Mesothelial cell of epicardium (in vitro differentiated cells): ENCODE measurements around the gene VRK3. TPM values are rescaled to one million over a fixed set of nuclear protein-coding genes. Genes with fewer than 3 reads are reported as not detected.
"Not testable (repeated sequence)": the region's sequence is repeated elsewhere in the genome, so short reads cannot be mapped to it uniquely, and the experiment has no call there.

Source experiments
- DNase-seq, 2 experiments: peaks; one replicate each; pipeline ENCODE4 v3.0.0; 2021; ENCODE audit warnings: low spot score in 2 of 2; ENCODE audit not compliant: unreplicated experiment in 2 of 2
- H3K27ac Mint-ChIP-seq: 2 replicates; pipeline ENCODE4 v1.8.0; 2021; ENCODE audit warnings: mixed read lengths
- H3K27me3 Mint-ChIP-seq: 2 replicates; pipeline ENCODE4 v1.8.0; 2021; ENCODE audit warnings: low read depth, mixed read lengths
- H3K36me3 Mint-ChIP-seq: 2 replicates; pipeline ENCODE4 v1.8.0; 2021; ENCODE audit warnings: mixed read lengths
- H3K4me1 Mint-ChIP-seq: 2 replicates; pipeline ENCODE4 v1.8.0; 2021; ENCODE audit warnings: mixed read lengths
- H3K4me3 Mint-ChIP-seq: 2 replicates; pipeline ENCODE4 v1.8.0; 2021; ENCODE audit warnings: mild to moderate bottlenecking, moderate library complexity, mixed read lengths
- H3K9me3 Mint-ChIP-seq: 2 replicates; pipeline ENCODE4 v1.8.0; 2021; ENCODE audit warnings: mixed read lengths
- total RNA-seq: library from RNA; stranded (reverse); gene quantifications from 3 replicates; pipeline ENCODE4 v1.2.1, GENCODE V29; 2021
- TF ChIP-seq, protein P1 (sequence below): fragments of 200-600 bp; sonication (generic); IDR thresholded peaks from one replicate; pipeline ENCODE4 v1.5.0; 2021; ENCODE audit warnings: antibody characterized with exemption; ENCODE audit not compliant: unreplicated experiment

Gene VRK3
- total RNA-seq, 1 donor from 2014 or later = 40.1 TPM

DNA sequence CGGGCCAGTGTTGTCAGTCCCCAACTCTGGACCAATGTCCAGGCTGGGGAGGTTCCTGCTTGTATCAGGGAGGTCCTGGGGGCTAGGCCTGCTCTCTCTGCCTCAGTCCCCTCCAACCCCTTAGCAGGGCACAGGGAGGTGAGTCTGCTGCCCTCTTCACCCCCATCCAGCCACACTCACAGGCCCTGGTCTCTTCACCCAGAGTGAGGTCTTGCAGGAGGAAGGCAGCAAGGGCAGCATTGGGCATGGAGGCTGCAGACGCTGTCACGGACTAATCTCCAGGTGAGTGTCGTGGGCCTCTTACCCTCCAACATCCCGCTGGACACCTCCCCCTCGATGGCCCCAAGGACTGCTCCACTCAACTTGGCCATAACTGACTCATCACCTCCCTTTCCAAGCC, 52.3 kb downstream of the VRK3 start:
- DNase-seq = no peak
- Mint-ChIP-seq H3K4me1 (no peaks in the 10 kb centered on the region), H3K9me3 (no peaks in the 10 kb centered on the region), H3K4me3 (no peak overlapping the region), H3K27me3 (peaks cover 8% of the 10 kb centered on the region), H3K27ac (no peak overlapping the region), H3K36me3 (peaks cover 6% of the 10 kb centered on the region)
- TF ChIP-seq, protein P1, sequence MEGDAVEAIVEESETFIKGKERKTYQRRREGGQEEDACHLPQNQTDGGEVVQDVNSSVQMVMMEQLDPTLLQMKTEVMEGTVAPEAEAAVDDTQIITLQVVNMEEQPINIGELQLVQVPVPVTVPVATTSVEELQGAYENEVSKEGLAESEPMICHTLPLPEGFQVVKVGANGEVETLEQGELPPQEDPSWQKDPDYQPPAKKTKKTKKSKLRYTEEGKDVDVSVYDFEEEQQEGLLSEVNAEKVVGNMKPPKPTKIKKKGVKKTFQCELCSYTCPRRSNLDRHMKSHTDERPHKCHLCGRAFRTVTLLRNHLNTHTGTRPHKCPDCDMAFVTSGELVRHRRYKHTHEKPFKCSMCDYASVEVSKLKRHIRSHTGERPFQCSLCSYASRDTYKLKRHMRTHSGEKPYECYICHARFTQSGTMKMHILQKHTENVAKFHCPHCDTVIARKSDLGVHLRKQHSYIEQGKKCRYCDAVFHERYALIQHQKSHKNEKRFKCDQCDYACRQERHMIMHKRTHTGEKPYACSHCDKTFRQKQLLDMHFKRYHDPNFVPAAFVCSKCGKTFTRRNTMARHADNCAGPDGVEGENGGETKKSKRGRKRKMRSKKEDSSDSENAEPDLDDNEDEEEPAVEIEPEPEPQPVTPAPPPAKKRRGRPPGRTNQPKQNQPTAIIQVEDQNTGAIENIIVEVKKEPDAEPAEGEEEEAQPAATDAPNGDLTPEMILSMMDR = no peak

DNA sequence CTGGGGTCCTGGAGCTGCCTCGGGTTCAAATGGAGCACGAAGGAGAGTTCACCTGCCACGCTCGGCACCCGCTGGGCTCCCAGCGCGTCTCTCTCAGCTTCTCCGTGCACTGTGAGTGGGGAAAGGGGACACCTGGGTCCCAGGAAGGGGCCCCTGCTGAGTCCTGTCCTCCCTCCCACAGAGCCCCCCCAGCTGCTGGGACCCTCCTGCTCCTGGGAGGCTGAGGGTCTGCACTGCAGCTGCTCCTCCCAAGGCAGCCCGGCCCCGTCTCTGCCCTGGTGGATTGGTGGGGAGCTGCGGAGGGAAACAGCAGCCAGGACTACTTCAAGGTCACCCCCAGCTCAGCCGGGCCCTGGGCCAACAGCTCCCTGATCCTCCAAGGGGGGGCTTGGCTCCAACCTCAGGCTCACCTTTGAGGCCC, 53.2 kb downstream of the VRK3 start:
- Mint-ChIP-seq H3K27me3 (peaks cover 9% of the 10 kb centered on the region), H3K4me3 (no peak overlapping the region), H3K9me3 (no peaks in the 10 kb centered on the region), H3K36me3 (peaks cover 6% of the 10 kb centered on the region), H3K27ac (no peak overlapping the region), H3K4me1 (no peaks in the 10 kb centered on the region)
- no peak for DNase-seq
- TF ChIP-seq, protein P1 = no peak

DNA sequence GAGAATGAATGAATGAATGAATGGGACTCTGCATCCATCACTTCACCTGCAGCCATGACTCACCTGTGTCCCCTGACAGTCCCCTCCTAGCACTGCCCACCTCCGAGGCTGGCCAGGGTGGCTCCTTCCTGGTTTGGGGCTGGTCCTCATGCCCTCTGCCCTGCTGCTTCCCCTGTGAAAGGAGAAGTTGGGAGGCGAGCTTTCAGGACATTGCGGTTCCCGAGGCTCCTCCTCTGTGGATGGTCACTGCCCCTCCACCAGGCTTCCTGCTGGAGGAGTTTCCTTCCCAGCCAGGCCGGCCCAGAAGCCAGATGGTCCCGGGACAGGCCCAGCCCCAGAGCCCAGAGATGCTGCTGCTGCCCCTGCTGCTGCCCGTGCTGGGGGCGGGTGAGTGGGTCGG, 55.8 kb downstream of the VRK3 start:
- DNase-seq, H3K4me3 Mint-ChIP-seq, H3K4me1 Mint-ChIP-seq, H3K27ac Mint-ChIP-seq, H3K9me3 Mint-ChIP-seq, H3K36me3 Mint-ChIP-seq: not testable (repeated sequence)
- peaks cover 13% of the 10 kb centered on the region for H3K27me3 Mint-ChIP-seq

DNA sequence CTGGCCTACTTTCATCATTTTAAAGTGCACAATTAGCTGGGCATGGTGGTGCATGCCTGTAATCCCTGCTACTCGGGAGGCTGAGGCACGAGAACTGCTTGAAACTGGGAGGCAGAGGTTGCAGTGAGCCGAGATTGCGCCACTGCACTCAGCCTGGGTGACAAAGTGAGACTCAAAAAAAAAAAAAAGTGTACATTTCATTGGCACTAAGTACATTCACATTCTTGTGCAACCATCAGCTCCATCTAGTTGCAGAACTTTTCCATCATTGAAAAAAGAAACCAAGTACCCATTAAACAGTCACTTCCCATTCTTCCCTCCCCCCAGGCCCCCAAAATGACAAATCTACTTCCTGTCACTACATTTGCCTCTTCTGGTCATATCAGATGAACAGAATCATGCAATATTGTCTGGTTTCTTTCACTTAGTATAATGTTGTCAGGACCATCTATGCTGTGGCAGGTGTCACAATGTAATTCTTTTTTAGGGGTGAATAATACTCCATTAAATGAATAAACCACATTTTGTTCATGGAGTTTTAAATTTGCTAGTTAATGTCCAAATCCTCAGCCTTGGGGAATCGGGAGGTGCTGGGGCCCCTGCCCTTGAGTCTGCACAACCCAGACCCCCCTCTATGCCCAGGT, 56.8 kb downstream of the VRK3 start:
- peaks cover 13% of the 10 kb centered on the region for H3K27me3 Mint-ChIP-seq
- no peaks in the 10 kb centered on the region for H3K36me3 Mint-ChIP-seq
- no peak for DNase-seq
- no peaks in the 10 kb centered on the region for H3K4me1 Mint-ChIP-seq
- no peaks in the 10 kb centered on the region for H3K9me3 Mint-ChIP-seq
- H3K27ac Mint-ChIP-seq = no peak overlapping the region
- TF ChIP-seq, protein P1 = no peak
- H3K4me3 Mint-ChIP-seq = no peak overlapping the region

DNA sequence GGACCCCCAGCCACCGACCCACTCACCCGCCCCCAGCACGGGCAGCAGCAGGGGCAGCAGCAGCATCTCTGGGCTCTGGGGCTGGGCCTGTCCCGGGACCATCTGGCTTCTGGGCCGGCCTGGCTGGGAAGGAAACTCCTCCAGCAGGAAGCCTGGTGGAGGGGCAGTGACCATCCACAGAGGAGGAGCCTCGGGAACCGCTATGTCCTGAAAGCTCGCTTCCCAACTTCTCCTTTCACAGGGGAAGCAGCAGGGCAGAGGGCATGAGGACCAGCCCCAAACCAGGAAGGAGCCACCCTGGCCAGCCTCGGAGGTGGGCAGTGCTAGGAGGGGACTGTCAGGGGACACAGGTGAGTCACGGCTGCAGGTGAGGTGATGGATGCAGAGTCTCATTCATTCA, 64.2 kb downstream of the VRK3 start, which contains the start of gene SIGLEC11:
TSS of gene SIGLEC11 (minus strand) at position 193 of the 400 bp plus-strand sequence. CDS start at position 102, 91 bp downstream.
- not testable (repeated sequence) for H3K27me3 Mint-ChIP-seq, H3K4me3 Mint-ChIP-seq, H3K27ac Mint-ChIP-seq, DNase-seq, H3K9me3 Mint-ChIP-seq, H3K36me3 Mint-ChIP-seq
- peaks cover 14% of the 10 kb centered on the region for H3K4me1 Mint-ChIP-seq

DNA sequence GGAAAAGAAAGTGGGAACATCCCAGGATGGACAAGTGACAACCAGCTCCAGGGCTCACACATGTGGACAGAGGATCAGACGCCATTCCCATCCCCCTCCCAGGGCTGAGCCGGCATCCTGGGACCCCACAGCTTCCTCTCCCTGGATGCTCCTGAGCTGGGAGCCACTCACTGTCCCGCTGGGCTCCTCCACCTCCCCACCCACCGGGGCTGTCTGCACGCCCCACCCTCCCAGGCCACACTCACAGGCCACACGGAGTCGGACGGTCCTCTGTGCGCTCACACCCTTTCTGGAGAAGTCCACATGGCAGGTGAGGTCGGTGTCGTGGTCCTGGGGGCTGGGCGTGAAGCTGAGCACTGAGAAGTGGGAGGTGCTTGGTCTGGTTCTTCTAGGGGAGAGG, 65.3 kb downstream of the VRK3 start:
- not testable (repeated sequence) for H3K4me3 Mint-ChIP-seq, H3K27ac Mint-ChIP-seq, DNase-seq

DNA sequence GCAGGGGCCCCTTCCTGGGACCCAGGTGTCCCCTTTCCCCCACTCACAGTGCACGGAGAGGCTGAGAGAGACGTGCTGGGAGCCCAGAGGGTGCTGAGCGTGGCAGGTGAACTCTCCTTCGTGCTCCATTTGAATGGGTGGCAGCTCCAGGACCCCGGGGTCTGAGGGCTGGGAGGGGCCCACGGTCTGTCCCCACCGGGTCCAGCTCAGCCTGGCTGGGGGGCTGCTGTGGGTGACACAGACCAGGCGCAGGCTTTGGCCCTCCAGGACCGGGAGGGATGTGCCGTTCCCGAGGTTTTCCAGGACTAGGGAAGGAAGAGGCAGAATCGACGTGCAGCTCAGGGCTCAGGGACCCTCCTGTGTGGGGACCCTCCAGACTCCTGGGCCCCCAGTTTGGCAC, 66.6 kb downstream of the VRK3 start:
- not testable (repeated sequence) for H3K36me3 Mint-ChIP-seq, H3K27me3 Mint-ChIP-seq, H3K9me3 Mint-ChIP-seq, H3K27ac Mint-ChIP-seq, DNase-seq, H3K4me3 Mint-ChIP-seq
- H3K4me1 Mint-ChIP-seq = peaks cover 35% of the 10 kb centered on the region

More for the DNA sequence above, 65.3 kb downstream of the VRK3 start:
- H3K4me1 Mint-ChIP-seq = peaks cover 22% of the 10 kb centered on the region
- H3K36me3 Mint-ChIP-seq, H3K27me3 Mint-ChIP-seq, H3K9me3 Mint-ChIP-seq: not testable (repeated sequence)

DNA sequence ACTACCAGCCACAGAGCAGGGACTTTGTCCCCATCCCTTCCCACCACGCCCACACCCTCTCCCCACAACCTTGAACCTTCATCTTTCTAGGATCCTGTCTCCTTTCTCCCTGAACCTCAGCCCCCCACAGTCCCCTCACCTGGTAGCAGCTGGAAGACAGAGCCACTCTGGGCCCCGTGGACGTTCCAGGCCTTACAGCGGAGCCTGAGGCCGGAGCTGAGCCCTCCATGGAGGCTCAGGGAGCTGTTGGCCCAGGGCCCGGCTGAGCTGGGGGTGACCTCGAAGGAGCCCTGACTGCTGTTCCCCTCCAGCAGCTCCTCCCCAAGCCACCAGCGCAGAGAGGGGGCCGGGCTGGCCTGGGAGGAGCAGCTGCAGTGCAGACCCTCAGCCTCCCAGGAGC, 67.0 kb downstream of the VRK3 start:
- DNase-seq, H3K9me3 Mint-ChIP-seq, H3K27ac Mint-ChIP-seq: not testable (repeated sequence)

More for the DNA sequence above, 67.0 kb downstream of the VRK3 start:
- H3K27me3 Mint-ChIP-seq, H3K36me3 Mint-ChIP-seq: not testable (repeated sequence)
- Mint-ChIP-seq H3K4me1 (peaks cover 40% of the 10 kb centered on the region), H3K4me3 (peak overlapping the region; percentile 48)
